Ascending aorta (tissue), 2 donors: ENCODE data around the gene WIPF3. TPM values are rescaled to one million over a fixed set of nuclear protein-coding genes. Genes with fewer than 3 reads are reported as not detected.
A peak's percentile ranks its signal among the peaks of the same experiment; 100 is the strongest.

Experiments
- DNase-seq, 2 donors: peaks; one replicate each; pipeline ENCODE4 v3.0.0-alpha.2; 2019; ENCODE audit warnings: low spot score in 2 of 2
- H3K27ac ChIP-seq, 2 donors: fragments of 200-600 bp; sonication (generic); one replicate each; pipeline ENCODE4 v1.5.1; 2016 to 2017; ENCODE audit warnings: mild to moderate bottlenecking in 1 of 2
- H3K27me3 ChIP-seq: fragments of 200-600 bp; sonication (generic); one replicate; pipeline ENCODE4 v1.5.1; 2017
- H3K36me3 ChIP-seq, 2 donors: fragments of 200-600 bp; sonication (generic); one replicate each; pipeline ENCODE4 v1.5.1; 2016
- H3K4me1 ChIP-seq, 2 donors: fragments of 200-600 bp; sonication (generic); one replicate each; pipeline ENCODE4 v1.5.1; 2016 to 2017; ENCODE audit warnings: mild to moderate bottlenecking in 1 of 2
- H3K4me3 ChIP-seq, 2 donors: fragments of 200-600 bp; sonication (generic); one replicate each; pipeline ENCODE4 v1.5.1; 2016 to 2017; ENCODE audit warnings: mild to moderate bottlenecking in 1 of 2
- H3K9me3 ChIP-seq, 2 donors: fragments of 200-600 bp; sonication (generic); one replicate each; pipeline ENCODE4 v1.5.1; 2016
- intact Hi-C: fragments of 100-400 bp; cut with DNase I; formaldehyde crosslinking; loops from one replicate; pipeline ENCODE4 v1.15.1; 2023
- total RNA-seq: library from RNA; depleted of rRNA; stranded (reverse); fragments of >200 nt; gene quantifications from one replicate; pipeline ENCODE4 v1.1.0, GENCODE V29; 2016
- TF ChIP-seq, protein P1 (sequence below), 3 experiments: fragments of 200-600 bp in 2 of 3; fragments of 450-650 bp in 1 of 3; sonication (generic) in 2 of 3; IDR thresholded peaks; one replicate each; pipeline ENCODE4 v1.5.1; 2016 to 2019; ENCODE audit warnings: antibody characterized with exemption in 3 of 3, mild to moderate bottlenecking in 1 of 3, moderate library complexity in 1 of 3

The WIPF3 gene
- total RNA-seq, 1 donor from 2014 or later: 4.6 TPM

DNA sequence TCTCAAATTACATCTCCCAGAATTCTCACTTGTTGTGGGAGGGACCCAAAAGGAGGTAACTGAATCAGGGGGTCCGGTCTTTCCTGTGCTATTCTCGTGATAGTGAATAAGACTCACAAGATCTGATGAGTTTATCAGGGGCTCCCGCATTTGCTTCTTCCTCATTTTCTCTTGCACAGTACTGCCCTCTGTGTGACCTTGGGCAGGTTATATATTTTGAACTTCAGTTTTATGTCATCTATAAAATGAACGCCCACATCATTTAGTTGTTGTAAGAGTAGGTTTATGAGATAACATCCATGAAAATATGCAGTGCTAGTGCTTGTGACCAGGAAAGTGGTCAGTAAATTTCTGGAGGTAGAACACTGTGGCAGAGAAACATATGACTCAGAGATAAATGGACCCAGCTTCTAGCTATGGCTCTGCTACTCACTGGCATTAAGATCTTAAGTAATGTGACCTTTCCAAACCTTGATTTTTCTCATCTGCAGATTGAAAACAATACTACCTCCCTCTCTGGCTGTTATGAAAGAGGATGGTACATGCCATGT lies 139.0 kb downstream of the WIPF3 start:
- intact Hi-C loops: loop anchor here (5.0 kb wide), 1 partner anchor 467 kb away; no protein-coding TSS in a partner anchor

DNA sequence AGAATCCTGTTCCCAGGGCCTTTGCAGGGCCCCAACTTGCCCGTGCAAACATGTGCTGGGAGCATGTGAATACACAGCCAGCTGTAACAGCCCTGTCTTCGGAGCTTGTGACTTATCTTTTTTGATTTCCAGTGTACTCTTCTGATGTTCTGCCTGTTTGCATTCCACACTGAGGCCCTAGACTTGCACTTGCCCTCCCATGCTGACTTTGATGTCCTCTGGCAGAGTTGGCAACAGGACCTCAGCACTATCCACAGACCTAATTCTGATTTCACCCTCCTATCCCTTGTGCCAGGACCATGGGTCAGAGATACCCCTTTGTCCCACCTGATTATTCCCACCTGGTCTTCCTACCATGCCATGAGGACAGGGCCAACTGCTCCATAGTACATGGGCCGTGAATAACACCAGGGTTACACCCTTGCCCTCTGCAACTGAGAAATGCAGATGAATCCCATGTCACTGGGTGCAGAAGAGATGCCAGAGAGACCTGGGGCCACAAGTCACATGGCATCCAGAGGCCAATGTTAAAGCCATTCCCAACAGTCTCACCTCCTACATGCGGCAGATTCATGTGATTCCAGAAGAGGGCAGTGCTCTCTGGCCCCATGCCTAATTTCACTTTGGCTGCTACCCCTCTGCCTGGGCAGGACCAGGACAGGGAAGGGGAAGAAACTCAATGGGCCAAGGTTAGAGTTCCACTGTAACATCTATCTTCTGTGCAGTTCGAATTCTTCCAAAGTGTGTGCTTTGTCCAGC lies 140.3 kb downstream of the WIPF3 start:
- no peak overlapping the region for H3K4me3 ChIP-seq
- H3K4me1 ChIP-seq: no peaks in the 10 kb centered on the region
- no peaks in the 10 kb centered on the region for H3K27me3 ChIP-seq
- H3K9me3 ChIP-seq: no peaks in the 10 kb centered on the region
- TF ChIP-seq, protein P1, sequence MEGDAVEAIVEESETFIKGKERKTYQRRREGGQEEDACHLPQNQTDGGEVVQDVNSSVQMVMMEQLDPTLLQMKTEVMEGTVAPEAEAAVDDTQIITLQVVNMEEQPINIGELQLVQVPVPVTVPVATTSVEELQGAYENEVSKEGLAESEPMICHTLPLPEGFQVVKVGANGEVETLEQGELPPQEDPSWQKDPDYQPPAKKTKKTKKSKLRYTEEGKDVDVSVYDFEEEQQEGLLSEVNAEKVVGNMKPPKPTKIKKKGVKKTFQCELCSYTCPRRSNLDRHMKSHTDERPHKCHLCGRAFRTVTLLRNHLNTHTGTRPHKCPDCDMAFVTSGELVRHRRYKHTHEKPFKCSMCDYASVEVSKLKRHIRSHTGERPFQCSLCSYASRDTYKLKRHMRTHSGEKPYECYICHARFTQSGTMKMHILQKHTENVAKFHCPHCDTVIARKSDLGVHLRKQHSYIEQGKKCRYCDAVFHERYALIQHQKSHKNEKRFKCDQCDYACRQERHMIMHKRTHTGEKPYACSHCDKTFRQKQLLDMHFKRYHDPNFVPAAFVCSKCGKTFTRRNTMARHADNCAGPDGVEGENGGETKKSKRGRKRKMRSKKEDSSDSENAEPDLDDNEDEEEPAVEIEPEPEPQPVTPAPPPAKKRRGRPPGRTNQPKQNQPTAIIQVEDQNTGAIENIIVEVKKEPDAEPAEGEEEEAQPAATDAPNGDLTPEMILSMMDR (IDR thresholded peaks at IDR 0.05): peak in 2 of 3 experiments; percentile 16 to 53
- H3K27ac ChIP-seq: no peak overlapping the region
- peaks cover 32 to 56% of the 10 kb centered on the region in 2 donors for H3K36me3 ChIP-seq
- intact Hi-C loops: loop anchor here (2.0 to 5.0 kb wide), 2 partner anchors 116 to 466 kb away; no protein-coding TSS in a partner anchor
- no peak for DNase-seq

More for the DNA sequence above, 139.0 kb downstream of the WIPF3 start:
- no peak overlapping the region for H3K27ac ChIP-seq
- TF ChIP-seq, protein P1 (IDR thresholded peaks at IDR 0.05): no peak
- no peaks in the 10 kb centered on the region for H3K27me3 ChIP-seq
- no peaks in the 10 kb centered on the region for H3K4me1 ChIP-seq
- peaks cover 35 to 55% of the 10 kb centered on the region in 2 donors for H3K36me3 ChIP-seq
- DNase-seq: no peak
- H3K4me3 ChIP-seq: no peak overlapping the region
- H3K9me3 ChIP-seq: no peaks in the 10 kb centered on the region

DNA sequence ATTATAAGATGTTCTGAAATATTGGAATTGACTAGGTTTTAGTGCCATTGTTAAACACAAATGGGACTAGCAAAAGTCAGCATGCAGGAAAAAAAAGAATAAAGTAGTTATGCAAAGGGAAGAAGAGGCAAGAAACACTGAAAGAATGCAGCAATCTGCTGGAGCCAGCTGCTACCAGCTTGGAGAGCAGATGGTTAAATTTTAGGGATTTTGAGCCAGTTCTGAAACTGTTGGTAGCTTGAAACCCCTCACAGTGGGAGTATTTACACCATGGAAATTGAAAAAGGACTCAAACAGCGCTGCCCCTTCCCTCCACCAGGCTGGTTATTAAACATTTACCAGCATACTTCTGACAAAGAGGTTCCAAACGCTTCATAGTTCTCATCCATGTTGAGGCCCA lies 142.3 kb downstream of the WIPF3 start:
- Histone ChIP-seq H3K9me3 (no peaks in the 10 kb centered on the region), H3K36me3 (peaks cover 22 to 42% of the 10 kb centered on the region in 2 donors), H3K27me3 (no peaks in the 10 kb centered on the region), H3K27ac (no peak overlapping the region), H3K4me3 (no peak overlapping the region), H3K4me1 (no peaks in the 10 kb centered on the region)
- TF ChIP-seq, protein P1 (IDR thresholded peaks at IDR 0.05): no peak
- DNase-seq: no peak
- intact Hi-C loops: loop anchor here (5.0 kb wide), 1 partner anchor 464 kb away; no protein-coding TSS in a partner anchor

DNA sequence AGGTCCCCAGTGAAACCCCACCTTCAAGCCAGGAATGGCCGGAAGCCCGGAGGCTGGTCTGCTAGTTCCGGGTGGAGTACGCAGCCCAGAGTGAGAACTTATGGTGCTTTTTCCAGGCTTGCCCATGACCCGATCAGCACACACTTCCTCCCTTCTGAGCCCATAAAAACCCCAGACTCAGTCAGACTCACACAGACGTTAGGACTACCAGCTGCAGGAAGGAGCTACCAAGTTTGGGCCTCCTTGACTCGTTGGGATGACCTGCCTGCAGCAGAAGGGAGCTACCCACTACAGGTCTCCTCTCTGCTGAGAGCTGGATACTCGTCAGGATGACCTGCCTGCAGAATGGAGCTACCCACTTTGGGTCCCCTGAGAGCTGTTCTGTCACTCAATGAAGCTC lies 144.2 kb downstream of the WIPF3 start:
- TF ChIP-seq, protein P1 (IDR thresholded peaks at IDR 0.05): no peak
- intact Hi-C loops: no loop called here
- H3K9me3 ChIP-seq: no peaks in the 10 kb centered on the region
- no peak overlapping the region for H3K27ac ChIP-seq
- no peak for DNase-seq
- peaks cover 15 to 31% of the 10 kb centered on the region in 2 donors for H3K36me3 ChIP-seq
- H3K4me3 ChIP-seq: no peak overlapping the region
- H3K27me3 ChIP-seq: no peaks in the 10 kb centered on the region
- H3K4me1 ChIP-seq: no peaks in the 10 kb centered on the region

DNA sequence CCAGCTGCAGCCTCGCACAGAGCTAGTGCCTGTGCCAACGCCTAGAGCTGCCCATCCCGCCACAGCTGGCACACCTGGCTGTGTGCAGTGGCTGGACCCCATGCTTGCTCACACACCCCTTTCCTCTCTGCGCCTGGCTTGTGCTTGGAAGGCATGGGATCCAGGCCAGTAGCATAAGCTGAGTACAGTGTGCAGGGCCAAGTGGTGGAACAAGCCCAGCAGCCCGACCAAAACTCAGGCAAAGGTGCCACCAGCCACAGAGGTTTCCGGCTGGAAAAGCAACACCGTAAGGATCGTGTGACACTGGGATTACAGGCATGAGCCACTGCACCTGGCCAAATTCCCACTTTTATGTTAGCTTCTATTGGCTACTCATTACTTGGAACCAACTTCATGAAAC lies 144.9 kb downstream of the WIPF3 start:
- intact Hi-C loops: no loop called here

More for the DNA sequence above, 144.9 kb downstream of the WIPF3 start:
- no peak overlapping the region for H3K27ac ChIP-seq
- no peaks in the 10 kb centered on the region for H3K4me1 ChIP-seq
- H3K4me3 ChIP-seq: no peak overlapping the region
- H3K9me3 ChIP-seq: no peaks in the 10 kb centered on the region
- H3K36me3 ChIP-seq: peaks cover 15 to 24% of the 10 kb centered on the region in 2 donors
- TF ChIP-seq, protein P1 (IDR thresholded peaks at IDR 0.05): no peak
- H3K27me3 ChIP-seq: no peaks in the 10 kb centered on the region
- no peak for DNase-seq
